Hepatocyte (in vitro differentiated cells): ENCODE data around the gene GNG7. TPM values are rescaled to one million over a fixed set of nuclear protein-coding genes. Genes with fewer than 3 reads are reported as not detected.
A peak's percentile ranks its signal among the peaks of the same experiment; 100 is the strongest.

Experiments
- DNase-seq: peaks from one replicate; pipeline ENCODE4 v3.0.0-alpha.2; 2016; ENCODE audit warnings: low spot score
- H2AFZ ChIP-seq: fragments of 200-600 bp; sonication (generic); 2 replicates; pipeline ENCODE4 v1.6.0; 2016; ENCODE audit warnings: antibody characterized with exemption, mild to moderate bottlenecking
- H3K27ac ChIP-seq: fragments of 200-600 bp; sonication (generic); 2 replicates; pipeline ENCODE4 v1.5.1; 2016; ENCODE audit warnings: mild to moderate bottlenecking
- H3K27me3 ChIP-seq: fragments of 200-600 bp; sonication (generic); 2 replicates; pipeline ENCODE4 v1.6.1; 2016
- H3K36me3 ChIP-seq: fragments of 200-600 bp; sonication (generic); replicated peaks from 2 replicates; pipeline ENCODE4 v1.5.1; 2016; ENCODE audit warnings: low read depth; ENCODE audit not compliant: insufficient read depth
- H3K4me1 ChIP-seq: fragments of 200-600 bp; sonication (generic); 2 replicates; pipeline ENCODE4 v1.5.1; 2016; ENCODE audit warnings: mild to moderate bottlenecking, moderate library complexity; ENCODE audit not compliant: insufficient read depth
- H3K4me2 ChIP-seq: fragments of 200-600 bp; sonication (generic); 2 replicates; pipeline ENCODE4 v1.6.0; 2016
- H3K4me3 ChIP-seq: fragments of 200-600 bp; sonication (generic); 2 replicates; pipeline ENCODE4 v1.5.1; 2016; ENCODE audit warnings: mild to moderate bottlenecking
- H3K79me2 ChIP-seq: fragments of 200-600 bp; sonication (generic); 2 replicates; pipeline ENCODE4 v1.6.0; 2017; ENCODE audit warnings: mild to moderate bottlenecking
- H3K9me2 ChIP-seq: fragments of 200-600 bp; sonication (generic); replicated peaks from 2 replicates; pipeline ENCODE4 v1.6.0; 2017; ENCODE audit warnings: mild to moderate bottlenecking; ENCODE audit not compliant: insufficient read depth
- H3K9me3 ChIP-seq: fragments of 200-600 bp; sonication (generic); 2 replicates; pipeline ENCODE4 v1.5.1; 2016; ENCODE audit warnings: low read depth, mild to moderate bottlenecking
- H4K20me1 ChIP-seq: fragments of 200-600 bp; sonication (generic); 2 replicates; pipeline ENCODE4 v1.6.0; 2016; ENCODE audit warnings: mild to moderate bottlenecking; ENCODE audit not compliant: insufficient read depth, poor library complexity, severe bottlenecking
- CTCF ChIP-seq: fragments of 200-600 bp; sonication (generic); IDR thresholded peaks from 2 replicates; pipeline ENCODE4 v1.5.1; 2016; ENCODE audit warnings: antibody characterized with exemption, mild to moderate bottlenecking; ENCODE audit not compliant: poor library complexity
- EZH2 ChIP-seq: fragments of 200-600 bp; sonication (generic); IDR thresholded peaks from 2 replicates; pipeline ENCODE4 v1.6.1; 2016; ENCODE audit warnings: antibody characterized with exemption, mild to moderate bottlenecking, borderline replicate concordance
- EZH2phosphoT487 ChIP-seq: fragments of 200-600 bp; sonication (generic); IDR thresholded peaks from one replicate; pipeline ENCODE4 v1.6.1; 2018; ENCODE audit warnings: antibody characterized with exemption, mild to moderate bottlenecking, low read depth, moderate library complexity; ENCODE audit not compliant: unreplicated experiment, severe bottlenecking
- WGBS: methylation state at CpG from one replicate; pipeline ENCODE4 v1.1.6; 2016; ENCODE audit warnings: low lambda C conversion rate; ENCODE audit errors: missing lambda C conversion rate; 5-methylcytosine and 5-hydroxymethylcytosine counted together
- polyA plus RNA-seq: library from polyadenylated mRNA; unstranded; fragments of >200 nt; fragmentation: Nextera tagmentation; extraction: Ambion mirVana; gene quantifications from 2 replicates; pipeline ENCODE4 v1.2.1, GENCODE V29; 2016
- total RNA-seq: library from RNA; depleted of rRNA; stranded (reverse); fragments of >200 nt; gene quantifications from 2 replicates; pipeline ENCODE4 v1.2.3, GENCODE V29; 2014

Gene GNG7
- total and polyA plus RNA-seq, 2 experiments from 2014 or later = 1.2 to 1.9 TPM

DNA sequence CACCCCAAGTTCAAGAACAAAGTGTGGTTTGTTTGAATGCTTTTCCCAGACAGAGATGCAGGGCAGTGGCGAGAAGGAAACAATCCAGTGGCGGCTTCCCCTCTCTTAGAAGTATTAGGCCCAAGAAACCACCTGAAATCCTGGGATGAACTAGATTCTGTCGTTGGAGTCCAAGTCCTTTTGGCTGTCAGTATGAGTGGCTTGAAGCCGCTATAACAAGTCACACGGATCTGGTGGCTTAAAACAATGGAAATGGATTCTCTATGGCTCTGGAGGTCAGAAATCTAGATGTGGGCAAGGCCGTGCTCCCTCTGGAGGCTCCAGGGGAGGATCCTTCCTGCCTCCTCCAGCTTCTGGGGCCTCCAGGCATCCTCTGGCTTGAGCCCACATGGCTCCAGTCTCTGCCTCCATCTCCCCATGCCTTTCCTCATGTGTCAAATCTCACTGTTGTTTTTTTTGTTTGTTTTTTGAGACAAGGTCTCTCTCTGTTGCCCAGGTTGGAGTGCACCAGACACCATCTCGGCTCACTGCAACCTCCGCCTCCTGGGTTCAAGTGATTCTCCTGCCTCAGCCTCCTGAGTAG lies 97.7 kb downstream of the GNG7 start:
- H3K27ac ChIP-seq = no peak overlapping the region
- H3K4me3 ChIP-seq = no peak overlapping the region
- peaks cover 10% of the 10 kb centered on the region for H3K4me1 ChIP-seq
- H3K4me2 ChIP-seq = no peak overlapping the region
- no peaks in the 10 kb centered on the region for H3K79me2 ChIP-seq
- H3K9me2 ChIP-seq = no peaks in the 10 kb centered on the region
- no peaks in the 10 kb centered on the region for H3K36me3 ChIP-seq
- no peak overlapping the region for H2AFZ ChIP-seq
- no peak for TF ChIP-seq EZH2phosphoT487
- H3K27me3 ChIP-seq = no peaks in the 10 kb centered on the region
- no peak for DNase-seq
- no peaks in the 10 kb centered on the region for H4K20me1 ChIP-seq
- WGBS = 97% methylated on average over 8 of the region's 8 CpGs
- H3K9me3 ChIP-seq = no peaks in the 10 kb centered on the region

DNA sequence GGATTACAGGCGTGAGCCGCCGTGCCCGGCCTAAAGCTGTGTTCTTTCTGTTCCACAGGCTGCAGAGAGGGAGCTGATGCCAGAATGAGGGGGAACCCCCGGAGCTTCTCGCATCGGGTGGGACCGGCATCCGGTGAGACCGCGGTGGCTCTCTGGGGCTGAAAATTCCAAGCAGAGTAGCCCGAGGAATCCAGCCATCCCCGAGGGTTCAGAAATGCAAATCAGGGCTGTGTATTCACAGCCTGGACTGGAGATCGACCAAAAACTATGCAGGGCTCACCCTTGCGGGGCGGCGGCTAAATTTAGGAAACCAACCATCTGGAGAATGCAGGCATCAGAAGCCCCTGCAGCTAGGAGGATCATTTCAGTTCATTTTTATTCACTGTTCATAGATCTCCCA lies 99.2 kb downstream of the GNG7 start:
- WGBS = 19% methylated on average over 17 of the region's 17 CpGs
- DNase-seq = no peak
- Histone ChIP-seq H3K27me3 (no peaks in the 10 kb centered on the region), H3K27ac (peak overlapping the region; percentile 86), H3K4me1 (peaks cover 14% of the 10 kb centered on the region), H2AFZ (peak overlapping the region; percentile 13), H3K9me2 (no peaks in the 10 kb centered on the region), H3K9me3 (no peaks in the 10 kb centered on the region), H4K20me1 (no peaks in the 10 kb centered on the region), H3K79me2 (no peaks in the 10 kb centered on the region), H3K4me3 (no peak overlapping the region), H3K36me3 (no peaks in the 10 kb centered on the region), H3K4me2 (peak overlapping the region; percentile 67)
- TF ChIP-seq EZH2 (no peak), EZH2phosphoT487 (no peak), CTCF (no peak)

DNA sequence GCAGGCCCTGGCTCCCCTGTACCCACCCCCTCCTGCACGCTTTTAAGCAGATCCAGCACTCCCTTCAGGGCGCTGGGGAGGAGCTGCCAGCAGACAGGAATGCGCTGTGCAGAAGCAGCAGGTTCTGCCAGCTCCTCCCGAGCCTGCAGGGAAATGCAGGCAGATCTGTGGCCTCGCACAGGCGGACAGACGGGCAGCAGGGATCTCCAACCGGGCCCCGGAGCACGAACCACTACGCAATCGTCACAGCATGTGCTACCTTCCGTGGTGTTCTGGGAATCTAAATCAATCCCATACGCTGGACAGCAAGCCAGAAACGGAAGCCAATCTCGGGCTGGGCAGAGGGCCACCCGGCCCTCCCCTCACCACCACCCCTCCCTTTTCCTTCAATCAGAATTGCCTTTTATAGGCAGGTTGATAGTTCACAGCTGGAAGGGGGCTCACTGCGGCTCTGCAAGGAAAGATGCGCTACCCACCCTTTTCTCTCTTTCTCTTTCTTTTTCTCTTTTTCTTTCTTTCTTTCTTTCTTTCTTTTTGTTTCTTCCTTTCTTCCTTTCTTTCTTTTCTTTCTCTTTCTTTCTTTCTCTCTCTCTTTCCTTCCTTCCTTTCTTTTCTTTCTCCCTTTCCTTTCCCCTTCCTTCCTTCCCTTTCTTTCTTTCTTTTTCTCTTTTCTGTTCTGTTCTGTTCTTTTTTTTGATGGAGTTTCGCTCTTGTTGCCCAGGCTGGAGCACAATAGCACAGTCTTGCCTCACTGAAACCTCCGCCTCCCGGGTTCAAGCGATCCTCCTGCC lies 99.9 kb downstream of the GNG7 start:
- Histone ChIP-seq H3K79me2 (no peaks in the 10 kb centered on the region), H3K4me1 (peaks cover 14% of the 10 kb centered on the region), H3K27me3 (no peaks in the 10 kb centered on the region), H3K4me3 (no peak overlapping the region), H4K20me1 (no peaks in the 10 kb centered on the region), H3K4me2 (peak overlapping the region; percentile 67), H2AFZ (peak overlapping the region; percentile 12), H3K9me3 (no peaks in the 10 kb centered on the region), H3K9me2 (no peaks in the 10 kb centered on the region), H3K36me3 (no peaks in the 10 kb centered on the region), H3K27ac (peak overlapping the region; percentile 86)
- WGBS = 33% methylated on average over 17 of the region's 23 CpGs
- no peak for TF ChIP-seq CTCF
- no peak for TF ChIP-seq EZH2
- no peak for TF ChIP-seq EZH2phosphoT487
- DNase-seq = peak; percentile 89
